C4-2B (cell line): ENCODE measurements around the gene RGS7BP.

Source experiments
- H3K27ac ChIP-seq: fragments of 450-650 bp; 2 replicates; pipeline ENCODE4 v1.5.1; 2017
- CTCF ChIP-seq: fragments of 450-650 bp; conservative IDR thresholded peaks from 2 replicates; pipeline ENCODE4 v1.5.1; 2017; ENCODE audit warnings: mild to moderate bottlenecking
- ZFX ChIP-seq: fragments of 450-650 bp; IDR thresholded peaks from 2 replicates; pipeline ENCODE4 v1.6.1; 2017

The RGS7BP gene

DNA sequence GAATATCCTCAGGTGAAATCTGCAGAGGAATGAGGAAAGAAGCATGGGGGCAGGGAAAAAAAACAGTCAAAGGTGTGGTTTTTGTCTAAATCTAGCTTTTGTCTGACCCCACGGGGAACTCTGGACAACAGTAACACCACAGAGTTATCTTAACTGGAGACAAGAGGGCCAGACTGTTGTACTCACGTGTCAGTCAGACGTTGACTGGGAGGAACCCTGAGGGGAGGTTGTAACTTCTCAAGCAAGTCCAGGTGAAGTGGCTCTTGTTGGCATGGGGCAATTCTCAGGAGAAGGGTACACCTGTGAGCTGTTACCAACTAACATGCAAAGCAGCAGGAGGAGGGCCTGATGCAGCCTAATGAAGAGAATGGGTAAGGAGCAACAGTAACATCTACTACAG is 140.4 kb downstream of the RGS7BP start:
- no peak overlapping the region for H3K27ac ChIP-seq
- TF ChIP-seq ZFX (no peak), CTCF (no peak)

- TF ChIP-seq CTCF (no peak), ZFX (no peak)
These were observed 143.7 kb downstream of the RGS7BP start for GRCh38 chr5:64649512-64649911.

GRCh38 chr5:64653766-64654560 is 148.1 kb downstream of the RGS7BP start:
- H3K27ac ChIP-seq, result no peak overlapping the region
- TF ChIP-seq ZFX (no peak), CTCF (no peak)

More at GRCh38 chr5:64649512-64649911, 143.7 kb downstream of the RGS7BP start:
- H3K27ac ChIP-seq, result no peak overlapping the region

GRCh38 chr5:64654561-64654938 is 148.7 kb downstream of the RGS7BP start:
- TF ChIP-seq CTCF (no peak), ZFX (no peak)
- no peak overlapping the region for H3K27ac ChIP-seq

- TF ChIP-seq CTCF (no peak), ZFX (no peak)
- no peak overlapping the region for H3K27ac ChIP-seq
These were observed 149.8 kb downstream of the RGS7BP start for GRCh38 chr5:64655596-64655995.

DNA sequence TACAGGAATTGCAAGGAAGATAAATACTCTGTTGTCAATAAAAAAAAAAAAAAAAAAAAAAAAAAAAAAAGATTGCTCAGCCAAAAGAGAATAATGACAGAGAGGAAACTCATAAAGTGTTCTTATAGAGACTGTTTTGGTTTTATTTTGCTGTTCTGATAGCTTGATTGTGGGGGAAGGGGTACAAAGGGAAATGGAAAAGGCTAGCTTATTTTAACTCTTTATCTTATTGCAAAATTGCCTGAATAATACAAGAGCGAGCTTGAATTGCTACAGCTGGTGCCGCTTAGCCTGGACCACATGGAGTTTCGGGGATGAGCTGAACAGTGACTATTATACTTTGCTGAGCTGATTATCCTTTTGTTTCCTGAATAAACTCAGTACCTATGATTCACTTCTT is 153.5 kb downstream of the RGS7BP start:
- TF ChIP-seq CTCF (no peak), ZFX (no peak)
- H3K27ac ChIP-seq, result no peak overlapping the region
